HG02970 (cell line): ENCODE measurements around the gene TPM2.

Experiments
- ATAC-seq: cut with Tn5 transposase; IDR thresholded peaks from one replicate; pipeline ENCODE4 v1.9.1; 2021; ENCODE audit warnings: mild to moderate bottlenecking, moderate library complexity, moderate number of reproducible peaks; ENCODE audit not compliant: unreplicated experiment, low FRiP score

The TPM2 gene

DNA sequence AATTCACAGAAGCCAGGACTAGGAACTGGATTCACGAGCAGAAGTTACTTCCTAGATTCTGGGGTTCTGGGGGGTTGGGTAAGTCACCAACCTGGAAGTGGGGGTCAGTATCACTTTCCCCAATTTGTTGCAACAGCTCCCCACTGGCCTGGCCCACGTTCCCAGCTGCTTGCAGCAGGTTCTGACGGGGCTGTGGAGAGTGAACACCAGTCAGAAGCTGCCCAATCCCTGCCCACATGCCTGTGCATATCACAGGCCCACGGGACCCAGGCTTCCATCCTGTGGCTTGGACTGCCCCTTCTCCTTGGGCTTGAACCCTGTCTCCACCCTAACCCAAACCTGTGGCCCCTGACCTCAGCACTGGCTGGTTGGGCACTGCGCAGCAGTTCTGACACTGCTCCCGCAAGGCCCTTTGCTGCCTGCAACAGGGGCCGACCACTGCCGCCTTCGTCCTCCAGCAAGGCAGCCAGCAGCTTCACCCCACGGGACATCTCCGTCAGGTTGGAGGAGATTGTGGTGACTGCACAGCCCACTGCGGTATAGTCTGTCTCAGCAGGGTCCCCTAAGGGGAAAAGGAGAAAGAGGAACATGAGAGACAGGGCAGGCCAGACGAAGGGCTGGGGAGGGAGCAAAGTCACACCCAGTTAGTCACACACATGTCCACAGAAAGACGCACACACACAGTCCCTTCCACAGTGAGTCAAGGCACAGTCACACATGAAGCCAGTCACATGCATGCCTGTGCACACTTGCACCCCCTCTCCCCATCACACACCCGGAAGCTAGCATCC lies 29.2 kb upstream of the TPM2 start:
- ATAC-seq, result no peak

DNA sequence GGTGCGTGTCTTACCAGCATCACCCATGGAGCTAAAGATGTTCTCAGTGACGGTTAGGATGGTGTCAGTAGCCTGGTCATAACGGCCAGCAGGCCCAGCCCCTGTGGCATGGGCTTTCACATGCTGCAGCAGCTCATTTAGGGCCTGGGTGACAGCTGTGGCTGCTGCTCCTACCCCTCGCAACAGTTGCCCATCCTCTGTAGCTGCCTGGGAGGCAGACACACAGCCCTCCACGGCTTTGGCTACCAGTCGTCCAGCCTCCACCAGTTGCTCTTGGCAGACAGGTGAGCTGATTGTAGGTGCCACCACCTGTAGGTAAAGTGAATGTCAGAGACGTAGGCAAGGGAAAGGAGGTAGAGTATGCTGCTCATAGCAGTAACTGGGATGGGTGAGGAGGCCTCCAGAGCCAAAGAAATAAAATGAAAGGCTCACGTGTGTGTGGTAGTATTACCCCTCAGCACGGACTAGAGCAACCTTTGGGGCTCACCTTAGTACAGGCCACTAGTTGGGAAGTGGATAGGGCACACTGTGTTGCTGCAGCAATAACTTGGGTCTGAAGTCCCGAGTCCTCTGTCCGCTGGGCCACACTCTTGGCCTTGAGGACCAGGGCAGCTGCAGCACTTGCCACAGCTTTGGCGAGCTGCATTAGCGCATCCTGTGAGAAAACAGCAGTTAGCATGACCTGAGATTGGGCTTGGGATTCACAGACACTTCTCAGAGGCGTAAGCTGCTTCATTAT lies 27.6 kb upstream of the TPM2 start:
- ATAC-seq, result no peak

GRCh38 chr9:35716230-35716629 lies 26.5 kb upstream of the TPM2 start:
- ATAC-seq, result no peak

GRCh38 chr9:35714579-35715252 lies 25.0 kb upstream of the TPM2 start:
- ATAC-seq, result no peak

DNA sequence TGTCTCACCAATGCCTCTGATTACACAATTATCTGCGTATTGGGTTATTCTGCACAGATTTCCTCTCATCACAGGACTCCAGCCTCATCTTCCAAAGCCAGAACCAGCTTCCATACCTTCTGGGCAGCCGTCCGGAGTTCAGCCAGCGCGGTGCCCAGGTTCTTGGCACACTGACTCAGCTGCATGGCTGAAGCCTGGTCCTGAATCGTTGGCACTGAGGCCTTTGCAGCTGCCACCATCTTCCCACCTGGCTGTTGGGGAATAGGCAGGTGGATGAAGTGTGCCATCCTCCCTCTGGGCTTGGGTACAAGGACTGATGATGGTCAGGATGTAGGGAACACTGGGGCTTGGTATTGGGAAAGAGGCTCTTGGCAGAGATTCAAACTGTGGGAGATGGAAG lies 24.4 kb upstream of the TPM2 start:
- no peak for ATAC-seq

GRCh38 chr9:35713578-35713977 lies 23.9 kb upstream of the TPM2 start:
- ATAC-seq, result no peak

DNA sequence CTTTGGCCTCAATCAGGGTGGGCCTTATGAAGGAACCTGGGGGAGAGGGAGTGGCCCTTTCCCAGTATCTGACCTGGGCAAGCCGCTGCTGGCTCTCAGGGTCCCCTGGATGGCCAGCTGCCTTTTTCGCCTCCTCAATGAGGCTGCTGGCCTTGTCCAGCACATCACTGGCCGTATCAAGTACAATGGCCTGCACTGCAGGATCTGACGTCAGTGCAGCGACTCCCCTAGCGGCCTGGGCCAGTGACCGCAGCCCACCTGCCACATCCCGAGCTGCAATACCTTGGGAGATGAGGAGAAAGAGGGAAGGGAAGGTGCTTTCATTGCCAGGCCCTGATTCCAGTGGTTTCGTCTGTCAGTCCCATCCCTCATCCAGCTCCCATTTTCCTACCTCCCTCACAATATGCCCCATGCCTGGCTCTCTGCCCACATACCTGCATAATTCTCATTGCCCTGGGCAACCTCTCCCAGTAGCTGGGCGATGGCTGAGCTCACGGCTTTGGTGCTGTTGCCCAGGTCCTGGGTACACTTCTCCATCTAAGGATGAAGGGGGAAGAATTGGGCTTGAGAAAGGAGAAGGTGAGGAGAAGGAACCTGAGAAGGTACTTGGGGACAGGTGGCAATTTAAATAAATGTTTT lies 23.2 kb upstream of the TPM2 start:
- ATAC-seq, result no peak

DNA sequence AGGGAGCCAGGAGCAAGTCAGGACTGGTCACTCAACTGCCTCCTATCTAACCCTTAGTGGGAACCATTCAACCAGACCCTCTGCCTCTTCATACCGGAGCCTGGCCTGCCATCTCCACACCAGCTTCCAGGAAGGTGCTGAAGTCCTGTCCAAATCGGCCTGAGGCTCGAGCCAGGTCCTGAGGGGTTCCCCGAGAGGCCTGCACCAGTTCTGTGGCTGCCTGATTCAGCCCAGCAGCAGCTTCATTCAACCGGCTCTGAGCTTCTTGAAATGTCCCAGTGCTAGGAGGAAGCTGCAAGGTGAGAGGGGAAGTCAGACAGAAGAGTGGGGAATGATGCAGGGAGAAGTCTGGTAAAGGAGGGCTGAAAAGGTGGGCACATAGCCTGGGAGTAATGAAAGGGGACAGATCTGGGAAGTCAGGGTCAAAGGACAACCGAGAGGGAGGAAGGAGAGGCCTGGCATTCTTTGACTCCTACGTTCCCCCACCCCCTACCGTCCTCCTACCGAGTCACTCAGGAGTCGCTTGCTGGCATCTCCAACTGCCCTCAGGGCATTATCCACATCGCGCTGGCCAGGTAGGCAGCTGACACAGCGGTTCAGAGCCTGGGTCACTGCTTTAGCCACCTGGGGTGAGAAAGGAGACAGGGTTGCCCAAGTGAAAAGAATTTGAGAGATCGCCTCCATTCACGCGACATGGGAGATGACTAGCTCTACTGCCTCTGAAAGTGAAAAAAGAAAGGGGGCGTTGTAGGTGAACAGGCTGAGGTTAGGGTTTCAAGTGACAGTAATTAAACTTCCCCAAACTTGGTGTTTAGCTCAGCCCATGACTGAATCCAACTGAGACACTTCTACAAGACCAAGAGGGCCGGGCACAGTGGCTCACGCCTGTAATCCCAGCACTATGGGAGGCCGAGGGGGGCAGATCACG lies 22.0 kb upstream of the TPM2 start:
- no peak for ATAC-seq

DNA sequence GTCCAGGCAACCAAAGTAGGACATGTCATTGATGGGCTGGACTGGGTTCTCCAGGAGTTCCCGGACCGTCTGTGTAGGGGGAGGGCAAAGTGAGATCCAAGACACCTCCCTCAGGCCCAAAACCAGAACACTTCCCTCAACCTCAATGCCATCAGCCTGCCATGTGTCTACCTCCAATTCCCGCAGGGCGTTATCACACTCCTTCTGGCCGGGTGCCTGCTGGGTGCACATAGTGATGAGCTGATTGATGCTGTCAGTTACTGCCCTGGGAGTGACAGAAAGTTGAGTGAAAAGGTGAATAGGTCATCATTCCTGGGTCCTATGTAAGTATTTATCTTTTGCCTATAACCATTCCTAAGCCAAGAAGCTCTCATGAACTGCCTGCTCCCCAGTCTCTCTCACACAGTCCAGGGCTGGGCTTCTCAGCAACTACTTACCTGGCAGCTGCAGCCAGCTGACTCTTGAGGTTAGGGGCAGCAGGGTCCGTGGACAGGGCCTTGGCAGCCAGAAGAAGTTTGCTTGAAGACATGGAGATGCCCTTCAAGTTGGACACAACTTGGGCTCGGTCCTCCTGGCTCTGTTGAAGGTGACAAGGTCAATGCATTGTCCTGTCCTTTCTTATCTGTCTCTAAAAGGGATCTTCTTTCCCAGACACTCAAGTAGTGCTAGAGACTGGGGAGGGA lies 21.2 kb upstream of the TPM2 start:
- no peak for ATAC-seq

- ATAC-seq, result no peak
These were observed 18.4 kb upstream of the TPM2 start for GRCh38 chr9:35708146-35708545.

DNA sequence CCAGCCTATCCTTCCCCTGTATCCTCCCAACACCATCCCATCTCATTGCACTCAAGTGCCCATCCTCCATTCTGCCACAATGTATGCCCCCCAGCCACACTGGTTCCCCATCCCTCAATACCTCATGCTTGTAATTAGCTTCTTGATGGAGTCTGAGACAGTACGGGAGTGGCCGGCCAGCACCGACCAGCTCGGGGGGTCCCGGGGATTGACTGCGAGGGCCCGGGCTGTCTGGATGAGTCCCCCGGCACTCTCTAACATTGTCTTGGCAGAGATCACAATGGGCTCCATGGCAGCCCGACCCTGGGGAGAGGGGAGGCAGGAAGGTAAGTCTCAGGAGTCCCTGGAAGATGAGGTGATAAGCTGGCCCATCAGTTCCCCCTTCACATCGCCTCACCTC lies 17.2 kb upstream of the TPM2 start:
- no peak for ATAC-seq

DNA sequence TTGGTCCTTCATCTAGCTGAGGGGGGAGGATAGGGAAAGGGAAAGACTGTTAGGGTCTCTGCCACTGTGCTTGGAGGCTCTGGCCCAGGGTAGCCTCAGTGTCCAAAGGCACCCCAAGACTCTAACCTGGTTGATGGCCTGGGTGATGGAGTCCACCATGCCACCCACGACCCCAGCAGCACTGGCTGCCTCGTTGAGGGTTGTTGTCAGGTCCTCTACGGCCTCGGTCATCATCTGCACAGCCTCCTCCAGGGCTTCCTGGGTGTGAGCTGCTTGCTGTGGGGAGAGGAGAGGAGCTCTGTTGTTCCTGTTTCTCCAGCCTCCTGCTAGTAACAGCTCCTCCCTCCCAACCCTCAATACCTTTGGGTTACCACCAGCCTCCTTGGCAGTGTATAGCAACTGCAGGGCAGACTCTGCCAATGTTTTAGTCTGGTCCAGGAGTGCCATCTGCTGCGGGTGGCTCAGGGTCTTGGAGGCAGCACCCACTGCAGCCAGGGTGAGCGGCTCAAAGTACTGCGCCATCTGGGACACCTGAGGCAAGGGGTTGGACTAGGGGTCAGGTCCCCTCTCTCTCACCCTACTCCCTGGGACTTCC lies 16.2 kb upstream of the TPM2 start:
- ATAC-seq, result no peak

DNA sequence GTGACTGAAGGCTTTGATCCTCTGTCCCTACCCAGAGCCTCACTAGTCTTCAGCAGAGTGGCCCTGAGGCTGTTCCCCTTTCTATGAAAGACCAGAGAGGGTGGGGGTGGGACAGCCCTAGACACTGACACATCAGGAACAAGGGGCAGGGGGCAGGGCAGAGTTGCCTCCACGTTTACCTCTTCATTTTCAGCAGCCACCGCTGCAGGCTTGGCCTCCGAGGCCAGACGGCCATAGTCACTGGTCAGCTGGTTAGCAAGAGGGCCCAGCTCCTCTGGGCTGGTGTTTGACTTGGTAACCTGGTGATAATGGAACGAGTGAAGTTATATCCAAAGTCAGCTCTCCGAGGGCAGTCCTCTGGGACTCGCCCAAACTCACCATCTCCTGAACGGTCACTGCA lies 15.6 kb upstream of the TPM2 start:
- no peak for ATAC-seq

- ATAC-seq, result no peak
These were observed 14.4 kb upstream of the TPM2 start for GRCh38 chr9:35703906-35704672.

DNA sequence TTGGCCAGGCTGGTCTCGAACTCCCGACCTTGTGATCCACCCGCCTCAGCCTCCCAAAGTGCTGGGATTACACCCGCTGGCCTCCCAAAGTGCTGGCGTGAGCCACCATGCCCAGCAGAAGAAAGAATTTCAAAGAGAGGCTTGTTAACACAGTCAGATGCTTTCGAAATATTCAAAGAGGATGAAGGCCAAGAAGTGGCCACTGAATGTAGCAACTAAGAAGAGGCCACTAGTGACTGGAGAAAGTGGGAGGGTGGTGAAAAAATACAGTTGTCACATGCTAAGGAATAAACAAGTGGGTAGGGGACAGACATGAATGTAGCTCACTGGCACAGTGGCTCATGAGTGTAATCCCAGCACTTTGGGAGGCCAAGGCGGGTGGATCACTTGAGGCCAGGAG lies 13.0 kb upstream of the TPM2 start:
- no peak for ATAC-seq

- ATAC-seq, result no peak
These were observed 11.2 kb upstream of the TPM2 start for GRCh38 chr9:35700942-35701341.

DNA sequence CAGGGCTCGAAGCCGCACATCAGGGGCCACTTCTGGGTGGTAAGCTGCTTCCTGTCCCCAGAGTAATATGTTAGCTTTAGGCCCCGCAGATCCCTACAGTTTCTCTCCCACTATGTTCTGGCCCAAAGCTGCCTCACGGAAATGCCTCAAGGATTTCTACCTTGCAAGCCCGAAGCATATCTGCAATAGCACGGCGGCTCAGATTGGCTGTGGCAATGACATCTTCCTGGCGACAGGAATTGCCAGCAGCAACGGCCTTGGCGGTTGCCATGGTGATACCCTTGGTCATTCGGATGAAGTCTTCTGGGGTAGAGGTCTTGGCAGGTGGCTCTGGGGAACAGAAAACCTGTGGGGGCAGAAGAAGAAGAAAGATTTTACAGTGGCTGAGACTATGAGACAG lies 10.3 kb upstream of the TPM2 start:
- ATAC-seq, result no peak

GRCh38 chr9:35698231-35698630 lies 8.5 kb upstream of the TPM2 start:
- no peak for ATAC-seq
